ENCODE measurements around the gene BMP7.

The BMP7 gene

DNA sequence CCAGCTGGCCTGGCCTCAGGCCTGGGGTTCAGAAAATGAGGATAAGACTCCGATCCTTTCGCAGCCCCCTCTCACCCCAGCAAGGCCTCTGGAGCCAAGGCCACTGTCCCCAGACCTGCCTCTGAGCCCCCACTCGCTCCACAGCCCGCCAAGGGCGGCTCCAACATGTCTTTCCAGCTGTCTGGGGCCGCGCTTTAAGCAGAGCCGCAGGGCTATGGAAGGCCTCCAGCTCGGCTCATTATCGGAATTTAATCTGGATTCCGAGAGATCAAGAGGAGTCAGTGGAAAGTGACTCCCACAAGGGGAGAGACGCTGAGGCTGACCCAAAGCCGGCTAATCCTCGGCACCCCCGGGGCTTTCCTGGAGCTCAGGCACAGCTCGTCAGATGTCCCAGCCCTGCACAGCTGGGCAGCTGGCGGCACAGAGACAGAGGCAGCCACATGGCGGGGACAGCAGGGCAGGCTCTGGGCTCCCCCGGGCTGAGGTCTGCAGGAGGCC lies 41.8 kb downstream of the BMP7 start:
- DNase-seq, result no peak

DNA sequence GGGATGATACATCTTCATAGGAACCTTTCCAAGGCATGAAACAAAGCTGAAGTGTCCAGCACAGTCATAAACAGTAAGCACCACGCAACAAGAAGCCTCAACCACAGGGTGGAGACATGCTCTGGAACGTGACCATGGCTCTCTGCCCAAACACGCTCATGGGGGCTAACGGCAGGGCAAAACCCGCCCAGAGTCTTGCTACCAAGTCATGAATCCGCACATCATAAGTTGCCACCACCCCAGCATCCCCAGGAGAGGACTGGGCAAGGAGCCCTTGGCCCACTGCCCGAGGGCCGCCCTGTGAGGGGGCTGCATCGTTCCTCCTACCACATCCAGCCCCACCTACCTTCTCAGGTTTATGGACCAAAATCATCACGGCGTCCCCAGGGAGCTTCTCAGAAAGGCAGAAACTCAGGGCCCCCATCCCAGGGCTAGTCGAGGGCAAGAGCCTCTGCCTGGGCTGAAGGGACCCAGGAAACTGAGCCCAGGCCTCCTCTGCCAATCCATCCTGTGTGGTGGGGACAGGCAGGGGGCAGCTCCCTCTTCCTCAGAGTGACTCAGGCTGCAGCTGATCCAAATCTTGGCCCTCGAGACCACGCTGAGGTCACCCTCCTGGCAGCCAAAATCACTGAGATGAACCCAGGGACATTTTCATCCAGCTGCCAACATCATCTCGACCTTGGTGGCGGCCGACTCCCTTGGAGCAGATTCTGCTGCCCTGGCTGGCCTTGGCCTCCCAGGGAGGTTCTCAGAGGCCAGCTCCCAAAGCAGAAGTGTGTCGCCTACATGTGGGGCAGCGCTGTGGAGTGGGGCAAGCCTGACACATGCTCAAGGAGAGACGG lies 42.6 kb downstream of the BMP7 start:
- DNase-seq, result no peak

- no peak for DNase-seq
Measured at GRCh38 chr20:57222631-57222950, 43.9 kb downstream of the BMP7 start.

GRCh38 chr20:57221916-57222630 lies 44.4 kb downstream of the BMP7 start:
- no peak for DNase-seq

DNA sequence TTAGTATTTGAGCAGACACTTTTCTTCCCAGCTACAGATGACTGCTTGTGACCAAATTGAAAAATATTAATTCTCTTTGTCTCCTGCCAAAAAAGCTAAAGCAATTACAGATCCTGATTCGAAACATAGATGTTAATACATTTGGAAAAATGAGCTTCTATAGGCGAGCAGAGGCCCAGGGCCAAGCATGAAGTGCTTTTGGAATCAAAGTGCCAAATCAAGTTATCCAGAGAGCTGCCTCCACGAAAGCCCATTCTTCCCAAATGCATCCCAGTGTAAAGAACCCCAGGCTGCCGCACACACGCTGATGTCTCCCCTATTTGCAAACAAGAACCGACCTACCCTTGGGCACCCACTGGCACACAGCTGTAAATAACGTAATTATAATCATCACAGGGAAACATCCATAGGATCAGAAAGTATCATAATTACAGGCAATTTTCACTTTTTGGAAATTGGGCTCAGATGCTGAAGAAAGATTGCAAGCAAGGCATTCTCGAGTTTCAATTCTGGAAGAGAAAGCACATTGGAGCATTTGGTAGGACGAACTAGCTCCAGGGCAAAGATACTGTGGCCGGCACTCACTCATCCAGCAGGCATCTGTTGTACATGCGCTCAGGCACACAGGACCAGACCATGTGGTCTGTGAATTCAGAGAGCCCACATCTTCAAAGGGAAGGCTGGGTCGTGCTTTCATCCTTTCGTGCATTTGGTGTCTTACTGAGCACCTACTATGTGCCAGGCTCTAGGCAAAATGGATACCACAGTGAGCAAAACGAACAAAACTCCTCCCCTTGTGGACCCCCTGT lies 45.9 kb downstream of the BMP7 start:
- DNase-seq, result no peak

DNA sequence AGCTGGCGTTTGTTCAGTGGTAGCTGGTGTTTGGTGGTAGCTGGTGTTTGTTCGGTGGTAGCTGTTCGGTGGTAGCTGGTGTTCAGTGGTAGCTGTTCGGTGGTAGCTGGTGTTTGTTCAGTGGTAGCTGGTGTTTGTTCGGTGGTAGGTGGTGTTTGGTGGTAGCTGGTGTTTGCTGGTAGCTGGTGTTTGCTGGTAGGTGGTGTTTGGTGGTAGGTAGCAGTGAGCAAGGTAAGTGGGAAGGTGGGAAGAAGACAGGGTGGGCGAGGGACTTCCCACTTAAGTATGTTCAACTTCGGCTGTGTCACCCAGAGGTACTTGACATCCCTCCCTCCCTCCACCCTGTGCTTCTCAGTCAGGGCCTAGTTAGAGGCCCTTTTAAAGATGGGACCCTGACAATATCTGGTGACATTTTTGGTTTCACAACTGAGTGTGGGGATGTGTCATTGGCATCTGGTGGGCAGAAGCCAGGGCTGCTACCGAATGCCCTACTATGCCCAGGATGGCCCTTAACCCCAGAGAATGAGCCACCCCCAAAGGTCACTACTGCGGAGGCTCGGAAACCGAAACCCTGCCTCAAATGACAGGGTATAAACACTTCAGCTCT lies 47.3 kb downstream of the BMP7 start:
- DNase-seq, result no peak

DNA sequence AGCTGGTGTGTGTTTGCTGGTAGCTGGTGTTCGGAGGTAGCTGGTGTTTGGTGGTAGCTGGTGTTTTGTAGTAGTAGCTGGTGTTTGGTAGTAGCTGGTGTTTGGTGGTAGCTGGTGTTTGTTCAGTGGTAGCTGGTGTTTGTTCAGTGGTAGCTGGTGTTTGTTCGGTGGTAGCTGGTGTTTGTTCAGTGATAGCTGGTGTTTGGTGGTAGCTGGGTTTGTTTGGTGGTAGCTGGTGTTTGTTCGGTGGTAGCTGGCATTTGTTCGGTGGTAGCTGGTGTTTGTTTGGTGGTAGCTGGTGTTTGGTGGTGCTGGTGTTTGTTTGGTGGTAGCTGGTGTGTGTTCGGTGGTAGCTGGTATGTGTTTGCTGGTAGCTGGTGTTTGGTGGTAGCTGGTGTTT lies 48.0 kb downstream of the BMP7 start:
- DNase-seq, result no peak

DNA sequence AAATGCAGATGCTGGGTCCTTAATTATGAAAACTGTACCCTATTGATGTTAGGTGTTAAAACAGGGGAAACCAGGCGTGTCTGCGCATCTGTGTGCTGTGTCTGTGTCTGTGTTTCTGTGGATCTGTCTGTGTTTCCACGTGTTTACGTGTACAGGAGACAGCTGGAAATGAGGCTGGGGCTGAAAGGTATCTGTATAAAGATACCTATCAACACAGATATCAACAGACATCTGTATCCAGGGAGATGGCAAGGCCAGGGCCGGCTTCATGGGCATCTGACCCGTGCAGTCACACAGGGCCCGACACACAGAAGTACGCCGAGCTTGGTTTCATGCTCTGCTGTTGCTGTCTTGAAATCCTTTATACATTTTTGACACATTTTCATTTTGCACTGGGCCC lies 48.6 kb downstream of the BMP7 start:
- DNase-seq, result no peak

- DNase-seq, result no peak
Measured at GRCh38 chr20:57216669-57217068, 49.8 kb downstream of the BMP7 start.

DNA sequence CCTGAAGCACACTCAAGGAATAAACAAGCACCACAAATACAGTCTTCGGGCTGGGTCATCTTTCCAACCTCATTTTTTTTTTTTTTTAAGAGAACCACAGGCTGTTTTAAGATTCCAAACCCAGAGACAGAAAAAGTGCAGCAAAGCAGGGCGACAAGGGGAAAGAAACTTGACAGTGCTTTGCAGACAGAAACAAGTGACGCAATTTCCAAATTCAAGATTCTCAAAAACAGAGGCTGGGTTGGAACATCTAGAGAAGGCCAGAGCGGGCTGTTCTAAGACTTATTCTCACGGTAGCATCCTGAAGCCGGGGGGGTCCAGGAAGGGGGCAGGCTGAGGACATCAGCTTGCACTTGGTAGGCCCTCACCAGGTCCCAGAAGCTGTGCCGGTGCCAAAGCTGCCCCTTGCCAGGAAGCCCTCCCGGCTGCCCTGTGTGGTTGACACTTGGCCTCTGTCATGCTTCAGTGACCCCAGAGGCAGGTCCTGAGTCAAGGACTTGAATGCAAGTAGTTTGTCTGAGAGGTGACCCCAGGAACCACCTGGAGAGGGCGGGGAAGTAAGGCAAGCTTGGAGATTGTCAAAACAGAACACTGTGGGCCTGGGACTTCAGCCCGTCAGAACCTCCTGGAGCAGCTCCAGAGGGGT lies 50.5 kb downstream of the BMP7 start:
- no peak for DNase-seq

DNA sequence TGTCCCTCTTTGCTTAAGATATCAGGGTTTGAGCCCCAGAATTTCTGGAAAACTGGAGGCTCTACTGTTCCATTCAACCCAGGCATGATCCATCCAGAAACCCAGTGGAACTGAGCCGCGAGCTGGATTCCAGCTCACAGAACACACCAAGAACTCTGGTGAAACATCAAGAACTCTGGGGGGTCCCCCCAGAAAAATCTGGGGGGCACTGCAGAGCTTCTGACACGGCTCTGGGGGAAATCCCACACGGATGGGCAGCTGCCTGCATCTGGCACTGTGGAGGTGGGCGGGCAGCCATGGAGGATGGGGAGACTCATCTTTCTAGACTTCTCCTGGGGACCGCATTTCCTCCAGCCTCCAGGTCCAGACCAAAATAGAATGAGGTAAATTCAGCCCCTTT lies 51.0 kb downstream of the BMP7 start:
- DNase-seq, result no peak

DNA sequence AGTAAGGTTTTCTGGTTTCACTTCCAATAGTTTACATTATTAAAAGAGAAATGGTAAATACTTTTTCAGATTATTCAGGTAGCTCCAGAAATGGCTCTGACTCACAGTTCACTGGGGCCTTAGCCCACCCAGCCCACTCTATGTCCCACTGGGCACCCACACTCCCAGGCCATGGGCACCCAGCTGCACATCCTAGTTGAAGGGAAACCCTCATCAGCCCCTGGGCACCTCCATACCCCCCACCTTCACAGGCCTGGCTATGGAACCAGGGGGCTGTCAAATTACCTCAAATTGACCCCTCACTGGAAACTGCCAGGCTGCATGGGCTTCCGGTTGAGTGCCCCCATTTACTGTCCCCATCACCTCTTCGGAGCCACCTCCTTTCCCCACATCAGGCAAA lies 51.5 kb downstream of the BMP7 start:
- no peak for DNase-seq

- DNase-seq, result no peak
Measured at GRCh38 chr20:57214427-57214826, 52.0 kb downstream of the BMP7 start.

DNA sequence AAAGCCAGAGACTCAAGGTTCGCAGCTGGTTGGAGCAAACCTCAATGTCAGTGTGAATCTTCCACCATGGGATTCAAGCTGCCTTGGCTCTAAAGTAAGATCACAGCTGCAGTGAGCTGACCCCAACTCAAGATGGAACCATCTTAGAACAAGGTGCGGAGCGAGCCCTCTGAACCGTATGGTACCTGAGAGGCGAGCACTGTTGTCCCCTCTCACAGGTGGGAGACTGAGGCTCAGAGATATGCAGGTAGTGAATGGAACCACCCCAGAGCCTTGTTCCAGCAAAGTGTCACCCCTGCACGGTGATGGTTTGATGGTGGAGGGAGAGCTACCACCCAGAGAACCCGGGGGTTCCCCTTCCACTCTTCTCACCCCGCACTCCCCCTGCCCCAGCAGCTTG lies 52.5 kb downstream of the BMP7 start:
- no peak for DNase-seq

- no peak for DNase-seq
Measured at GRCh38 chr20:57213291-57213690, 53.1 kb downstream of the BMP7 start.

- DNase-seq, result no peak
Measured at GRCh38 chr20:57212534-57213276, 53.7 kb downstream of the BMP7 start.

DNA sequence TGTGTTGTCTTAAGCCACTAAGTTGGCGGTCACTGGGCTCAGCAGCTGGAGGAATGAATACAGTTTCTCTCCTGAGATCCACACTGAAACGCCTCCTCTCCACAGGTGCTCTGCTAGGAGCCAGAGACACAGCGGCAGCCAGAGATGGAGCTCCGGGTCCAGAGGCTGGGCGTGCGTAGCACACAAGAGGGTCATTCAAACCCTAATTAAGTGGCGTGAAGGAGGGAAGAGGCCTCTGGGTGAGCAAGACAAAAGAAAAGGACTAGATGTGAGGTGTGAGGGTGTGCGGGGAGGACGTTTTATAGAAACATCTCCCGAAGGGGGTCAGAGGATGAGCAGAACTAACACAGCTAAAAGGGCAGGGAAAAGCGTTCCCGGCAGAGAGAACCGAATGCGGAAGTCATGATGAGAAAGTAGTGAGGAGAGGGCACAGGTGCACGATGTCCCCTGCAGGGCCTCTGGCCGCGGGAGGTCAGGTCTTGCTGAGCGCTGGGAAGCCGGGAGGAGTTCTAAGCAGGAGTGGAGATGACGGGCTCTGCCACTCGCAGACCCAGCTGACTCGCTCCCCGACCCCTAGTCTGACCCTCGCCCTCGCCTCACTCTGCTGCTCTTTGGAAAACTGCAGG lies 54.4 kb downstream of the BMP7 start:
- DNase-seq, result no peak

DNA sequence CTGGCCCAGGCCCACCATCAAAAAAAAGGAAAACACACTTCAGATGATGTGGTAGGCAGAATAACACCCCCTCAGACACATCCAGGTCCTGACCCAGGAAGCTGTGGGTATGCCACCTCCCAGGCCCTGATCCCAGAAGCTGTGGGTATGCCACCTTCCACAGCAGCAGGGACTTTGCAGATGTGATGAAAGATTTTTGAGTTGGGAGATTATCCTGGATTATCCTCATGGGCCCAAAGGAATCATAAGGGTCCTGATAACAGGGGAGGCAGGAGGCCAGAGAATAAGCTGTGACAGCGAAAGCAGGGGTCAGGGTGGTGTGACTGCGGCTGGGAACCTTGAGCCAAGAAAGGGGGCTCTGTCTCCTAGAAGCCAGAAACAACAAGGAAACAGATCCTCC lies 55.0 kb downstream of the BMP7 start:
- DNase-seq, result no peak

- no peak for DNase-seq
Measured at GRCh38 chr20:57210911-57211280, 55.5 kb downstream of the BMP7 start.

DNA sequence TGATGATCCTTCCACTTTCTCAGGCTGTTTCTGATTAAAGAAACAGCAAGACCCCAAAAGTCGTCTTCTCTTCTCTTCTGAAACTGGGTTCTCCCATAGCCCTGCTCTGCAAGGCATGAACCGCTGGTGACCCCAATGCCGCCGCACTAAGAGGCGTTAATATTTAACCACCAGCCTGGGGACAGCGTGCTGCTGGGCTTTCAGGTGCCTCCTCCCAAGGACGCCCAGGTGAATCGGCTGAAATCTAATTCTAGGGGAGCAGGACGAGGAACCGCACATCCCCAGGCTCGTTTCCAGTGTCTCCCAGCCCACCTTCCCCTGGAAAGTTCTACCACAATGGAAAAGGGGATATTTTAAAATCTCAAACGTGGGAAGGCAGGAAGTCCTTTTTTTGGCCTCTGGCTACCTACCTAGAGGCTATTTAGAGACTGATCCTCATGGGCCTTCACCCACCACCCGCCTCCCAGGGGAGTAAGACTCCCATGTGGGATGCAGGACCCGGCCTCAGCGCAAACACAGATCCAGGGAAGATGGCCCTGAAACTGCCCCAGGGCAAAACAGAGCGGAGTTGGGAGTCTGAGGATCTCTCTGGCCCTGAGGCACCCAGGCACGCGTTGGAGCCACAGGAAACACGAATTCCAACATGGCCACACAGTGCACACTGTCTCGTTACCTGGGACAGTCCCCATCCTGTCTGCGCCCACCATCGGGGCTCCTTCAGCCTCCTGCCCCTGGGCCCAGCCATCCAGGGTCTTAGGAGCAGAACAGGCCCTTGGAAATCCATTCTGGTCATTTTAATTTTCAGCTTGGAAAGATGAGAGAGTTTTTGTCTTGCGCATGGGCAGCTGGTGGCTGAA lies 56.2 kb downstream of the BMP7 start:
- no peak for DNase-seq

Measured in cerebellar nuclear complex (tissue), 1 donor.